ENCODE results near the gene SDS. TPM values are rescaled to one million over a fixed set of nuclear protein-coding genes. Genes with fewer than 3 reads are reported as not detected.

SDS gene
- total RNA-seq, 1 experiment from 2014 or later = not detected

DNA sequence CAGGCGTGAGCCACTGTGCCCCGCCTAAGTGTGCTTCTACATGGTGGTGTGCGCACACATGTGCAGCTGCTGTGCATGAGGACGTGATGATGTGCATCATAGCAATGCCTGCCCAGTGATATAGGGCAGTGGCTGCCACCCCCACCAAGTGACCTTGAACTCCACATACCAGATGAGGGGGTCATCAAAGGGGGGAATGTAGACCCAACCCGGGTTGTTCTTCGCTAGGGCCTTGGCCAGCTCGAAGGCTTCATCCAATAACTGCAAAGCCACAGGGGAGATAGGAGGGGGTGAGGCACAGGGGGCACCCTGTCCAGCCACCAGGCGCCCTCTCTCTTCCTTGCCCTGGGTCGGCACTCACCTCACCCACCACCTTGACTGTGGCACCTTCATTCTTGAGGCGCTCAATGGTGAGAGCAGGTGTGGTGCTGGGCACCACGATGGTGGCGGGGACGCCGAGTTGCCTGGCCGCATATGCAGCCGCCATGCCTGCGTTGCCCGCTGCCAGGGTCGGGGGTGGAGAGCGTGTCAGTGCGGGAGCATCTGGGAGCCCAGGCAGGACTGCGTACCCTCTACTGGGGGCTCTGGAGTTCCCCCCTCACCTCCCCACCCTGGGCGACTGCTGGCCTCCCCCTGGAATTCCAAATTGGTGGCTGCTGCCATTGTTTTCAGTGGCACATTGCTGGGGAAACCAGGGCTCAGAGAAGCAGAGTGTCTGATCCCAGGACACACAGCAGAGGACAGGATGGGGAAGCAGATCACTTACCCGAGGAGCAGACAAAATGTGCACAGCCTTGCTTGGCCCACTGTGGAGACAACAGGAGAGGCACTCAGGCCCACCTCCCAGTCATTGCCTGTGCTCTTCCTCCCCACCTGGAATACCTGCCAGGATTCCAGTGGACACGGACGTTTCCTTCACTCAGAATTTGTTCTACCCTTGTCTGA is 5.1 kb downstream of the SDS start (continued):
- TF ChIP-seq, protein P1, sequence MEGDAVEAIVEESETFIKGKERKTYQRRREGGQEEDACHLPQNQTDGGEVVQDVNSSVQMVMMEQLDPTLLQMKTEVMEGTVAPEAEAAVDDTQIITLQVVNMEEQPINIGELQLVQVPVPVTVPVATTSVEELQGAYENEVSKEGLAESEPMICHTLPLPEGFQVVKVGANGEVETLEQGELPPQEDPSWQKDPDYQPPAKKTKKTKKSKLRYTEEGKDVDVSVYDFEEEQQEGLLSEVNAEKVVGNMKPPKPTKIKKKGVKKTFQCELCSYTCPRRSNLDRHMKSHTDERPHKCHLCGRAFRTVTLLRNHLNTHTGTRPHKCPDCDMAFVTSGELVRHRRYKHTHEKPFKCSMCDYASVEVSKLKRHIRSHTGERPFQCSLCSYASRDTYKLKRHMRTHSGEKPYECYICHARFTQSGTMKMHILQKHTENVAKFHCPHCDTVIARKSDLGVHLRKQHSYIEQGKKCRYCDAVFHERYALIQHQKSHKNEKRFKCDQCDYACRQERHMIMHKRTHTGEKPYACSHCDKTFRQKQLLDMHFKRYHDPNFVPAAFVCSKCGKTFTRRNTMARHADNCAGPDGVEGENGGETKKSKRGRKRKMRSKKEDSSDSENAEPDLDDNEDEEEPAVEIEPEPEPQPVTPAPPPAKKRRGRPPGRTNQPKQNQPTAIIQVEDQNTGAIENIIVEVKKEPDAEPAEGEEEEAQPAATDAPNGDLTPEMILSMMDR (IDR thresholded peaks at IDR 0.05 in 2 of 3, conservative IDR thresholded peaks at IDR 0.05 in 1 of 3; ENCODE audit: borderline replicate concordance in 1 of 3, insufficient read depth in 1 of 3, low read depth in 2 of 3, low read length in 2 of 3) = no peak
- no peak for TF ChIP-seq TCF7L2 (IDR thresholded peaks at IDR 0.05; ENCODE audit: borderline replicate concordance, extremely low read depth, insufficient read depth, insufficient read length)
- no peak for TF ChIP-seq EZH2phosphoT487 (IDR thresholded peaks at IDR 0.05; ENCODE audit: borderline replicate concordance)
- TF ChIP-seq POLR2AphosphoS5 (IDR thresholded peaks at IDR 0.05; ENCODE audit: low read depth, low read length) = no peak
- TF ChIP-seq ELF1 (IDR thresholded peaks at IDR 0.05; ENCODE audit: borderline replicate concordance, low read depth) = no peak

DNA sequence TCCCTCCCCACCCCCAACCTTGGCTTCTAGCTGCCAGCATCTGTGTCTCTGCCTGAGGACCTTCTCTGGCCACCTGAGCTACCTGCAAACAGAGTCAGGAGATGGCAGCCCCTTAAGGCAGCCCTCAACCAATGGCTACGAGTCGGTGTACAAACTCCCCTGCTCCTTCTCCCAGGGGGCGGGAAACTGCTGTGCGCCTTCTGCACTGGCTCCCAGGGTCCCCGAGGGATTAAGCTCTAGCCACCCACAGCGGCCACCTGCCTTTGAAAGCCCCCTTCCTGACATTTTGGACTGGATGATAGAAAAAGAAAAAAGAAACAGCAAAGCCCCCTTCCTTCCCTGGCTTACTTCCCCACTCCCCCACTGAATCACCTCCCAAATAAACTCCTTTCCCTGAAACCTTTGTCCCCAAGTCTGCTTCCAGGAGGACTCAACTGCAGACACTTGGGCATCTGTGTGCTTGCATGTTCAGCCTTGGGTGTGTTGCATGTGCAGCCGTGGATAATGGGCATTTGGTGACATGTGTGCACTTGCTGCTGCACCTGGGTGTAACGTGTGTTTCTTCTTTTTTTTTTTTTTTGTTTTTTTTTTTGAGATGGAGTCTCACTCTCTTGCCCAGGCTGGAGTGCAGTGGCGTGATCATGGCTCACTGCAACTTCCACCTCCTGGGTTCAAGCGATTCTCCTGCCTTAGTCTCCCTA is 6.0 kb downstream of the SDS start:
- no peaks in the 10 kb centered on the region for H3K27me3 ChIP-seq (ENCODE audit: insufficient read depth, low read length)
- H3K9ac ChIP-seq (ENCODE audit: low read length) = no peak overlapping the region
- no peak overlapping the region for H3K4me3 ChIP-seq (replicated peaks in 1 of 2; ENCODE audit: low read depth in 1 of 2, low read length in 2 of 2)
- H3K79me2 ChIP-seq (ENCODE audit: insufficient read depth, low read length) = no peaks in the 10 kb centered on the region
- no peaks in the 10 kb centered on the region for H3K36me3 ChIP-seq (ENCODE audit: control insufficient read depth in 1 of 2, insufficient read depth in 2 of 2, low read length in 2 of 2)
- no peak overlapping the region for H2AFZ ChIP-seq (ENCODE audit: low read depth, low read length, poor library complexity, severe bottlenecking)
- no peak overlapping the region for H3K27ac ChIP-seq (ENCODE audit: low read depth, low read length)
- H3K9me2 ChIP-seq (ENCODE audit: insufficient read depth) = no peaks in the 10 kb centered on the region
- CTCF ChIA-PET = no interaction called here
- H3K9me3 ChIP-seq (ENCODE audit: control insufficient read depth in 1 of 2, insufficient read depth in 1 of 2, low read depth in 1 of 2, low read length in 2 of 2) = no peaks in the 10 kb centered on the region
- intact Hi-C loops (cut with micrococcal nuclease) = no loop called here
- no peaks in the 10 kb centered on the region for H3K4me1 ChIP-seq (ENCODE audit: control insufficient read depth in 1 of 2, insufficient read depth in 2 of 2, low read length in 2 of 2)
- RAD21 ChIA-PET (ENCODE audit: low non-redundant PET in 1 of 2, low total read pairs in 2 of 2, uncharacterized antibody in 2 of 2, unreplicated experiment in 2 of 2) = no interaction called here
- ATAC-seq (no peak), DNase-seq (ENCODE audit: low read depth, low spot score) (no peak)
- H4K20me1 ChIP-seq (ENCODE audit: insufficient read depth) = no peaks in the 10 kb centered on the region
- BruUV-seq (replicated peaks) = no TSS peak
- no peak overlapping the region for H3K4me2 ChIP-seq (ENCODE audit: low read length)
- POLR2A ChIA-PET = no interaction called here
- TF ChIP-seq, protein P2, sequence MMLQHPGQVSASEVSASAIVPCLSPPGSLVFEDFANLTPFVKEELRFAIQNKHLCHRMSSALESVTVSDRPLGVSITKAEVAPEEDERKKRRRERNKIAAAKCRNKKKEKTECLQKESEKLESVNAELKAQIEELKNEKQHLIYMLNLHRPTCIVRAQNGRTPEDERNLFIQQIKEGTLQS (IDR thresholded peaks at IDR 0.05) = no peak
- TF ChIP-seq EZH2phosphoT487 (IDR thresholded peaks at IDR 0.05; ENCODE audit: borderline replicate concordance) = no peak
- TF ChIP-seq YY1 (IDR thresholded peaks at IDR 0.05; ENCODE audit: extremely low read depth, insufficient replicate concordance, low read depth, low read length) = no peak
- TF ChIP-seq RAD21 (IDR thresholded peaks at IDR 0.05; ENCODE audit: low read depth) = no peak
- TF ChIP-seq ZNF274 (IDR thresholded peaks at IDR 0.05; ENCODE audit: low read depth, low read length) = no peak
- TF ChIP-seq, protein P1 (IDR thresholded peaks at IDR 0.05 in 2 of 3, conservative IDR thresholded peaks at IDR 0.05 in 1 of 3; ENCODE audit: borderline replicate concordance in 1 of 3, insufficient read depth in 1 of 3, low read depth in 2 of 3, low read length in 2 of 3) = no peak
- no peak for TF ChIP-seq SRF (IDR thresholded peaks at IDR 0.05; ENCODE audit: low read depth)
- TF ChIP-seq, protein P3, sequence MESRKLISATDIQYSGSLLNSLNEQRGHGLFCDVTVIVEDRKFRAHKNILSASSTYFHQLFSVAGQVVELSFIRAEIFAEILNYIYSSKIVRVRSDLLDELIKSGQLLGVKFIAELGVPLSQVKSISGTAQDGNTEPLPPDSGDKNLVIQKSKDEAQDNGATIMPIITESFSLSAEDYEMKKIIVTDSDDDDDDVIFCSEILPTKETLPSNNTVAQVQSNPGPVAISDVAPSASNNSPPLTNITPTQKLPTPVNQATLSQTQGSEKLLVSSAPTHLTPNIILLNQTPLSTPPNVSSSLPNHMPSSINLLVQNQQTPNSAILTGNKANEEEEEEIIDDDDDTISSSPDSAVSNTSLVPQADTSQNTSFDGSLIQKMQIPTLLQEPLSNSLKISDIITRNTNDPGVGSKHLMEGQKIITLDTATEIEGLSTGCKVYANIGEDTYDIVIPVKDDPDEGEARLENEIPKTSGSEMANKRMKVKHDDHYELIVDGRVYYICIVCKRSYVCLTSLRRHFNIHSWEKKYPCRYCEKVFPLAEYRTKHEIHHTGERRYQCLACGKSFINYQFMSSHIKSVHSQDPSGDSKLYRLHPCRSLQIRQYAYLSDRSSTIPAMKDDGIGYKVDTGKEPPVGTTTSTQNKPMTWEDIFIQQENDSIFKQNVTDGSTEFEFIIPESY (IDR thresholded peaks at IDR 0.05; ENCODE audit: extremely low read depth, insufficient replicate concordance, low read length) = no peak
- no peak for TF ChIP-seq EGR1 (IDR thresholded peaks at IDR 0.05; ENCODE audit: low read depth)
- TF ChIP-seq CEBPB (IDR thresholded peaks at IDR 0.05; ENCODE audit: low read depth) = no peak
- TF ChIP-seq POLR2AphosphoS5 (IDR thresholded peaks at IDR 0.05; ENCODE audit: low read depth, low read length) = no peak
- TF ChIP-seq POLR2A (IDR thresholded peaks at IDR 0.05; ENCODE audit: borderline replicate concordance, extremely low read depth, insufficient read depth, insufficient read length) = no peak
- TF ChIP-seq TCF7L2 (IDR thresholded peaks at IDR 0.05; ENCODE audit: borderline replicate concordance, extremely low read depth, insufficient read depth, insufficient read length) = no peak

All from HCT116 (cell line).